ENCODE results near the gene MT1HL1.

The MT1HL1 gene

GRCh38 chr1:237004116-237004515, at the start of gene MT1HL1:
Gene MT1HL1 (minus strand): TSS chr1:237004441. CDS start chr1:237004372, 69 bp downstream.
- DNase-seq (ENCODE audit: low spot score): no peak

- no peak for DNase-seq (ENCODE audit: low spot score)
Measured at GRCh38 chr1:237050915-237051314, 46.7 kb upstream of the MT1HL1 start.

- DNase-seq (ENCODE audit: low spot score): no peak
Measured at GRCh38 chr1:237050185-237050584, 45.9 kb upstream of the MT1HL1 start.

GRCh38 chr1:237048803-237049202, 44.6 kb upstream of the MT1HL1 start:
- DNase-seq (ENCODE audit: low spot score): no peak

GRCh38 chr1:237045278-237046016, 41.2 kb upstream of the MT1HL1 start:
- no peak for DNase-seq (ENCODE audit: low spot score)

- DNase-seq (ENCODE audit: low spot score): no peak
Measured at GRCh38 chr1:237043846-237044636, 39.8 kb upstream of the MT1HL1 start.

- no peak for DNase-seq (ENCODE audit: low spot score)
Measured at GRCh38 chr1:237042892-237043576, 38.8 kb upstream of the MT1HL1 start.

- no peak for DNase-seq (ENCODE audit: low spot score)
Measured at GRCh38 chr1:237042526-237042891, 38.3 kb upstream of the MT1HL1 start.

GRCh38 chr1:237041795-237042525, 37.7 kb upstream of the MT1HL1 start, which contains the start of gene RYR2:
Gene RYR2 (plus strand): TSS chr1:237042184. CDS start chr1:237042522, 338 bp downstream.
- no peak for DNase-seq (ENCODE audit: low spot score)

GRCh38 chr1:237041461-237041794, 37.2 kb upstream of the MT1HL1 start:
- DNase-seq (ENCODE audit: low spot score): no peak

GRCh38 chr1:237040823-237041222, 36.6 kb upstream of the MT1HL1 start:
- no peak for DNase-seq (ENCODE audit: low spot score)

GRCh38 chr1:237038211-237038610, 34.0 kb upstream of the MT1HL1 start:
- no peak for DNase-seq (ENCODE audit: low spot score)

- DNase-seq (ENCODE audit: low spot score): no peak
Measured at GRCh38 chr1:237035759-237036158, 31.5 kb upstream of the MT1HL1 start.

- DNase-seq (ENCODE audit: low spot score): no peak
Measured at GRCh38 chr1:237033804-237034203, 29.6 kb upstream of the MT1HL1 start.

- no peak for DNase-seq (ENCODE audit: low spot score)
Measured at GRCh38 chr1:237033061-237033460, 28.8 kb upstream of the MT1HL1 start.

- DNase-seq (ENCODE audit: low spot score): no peak
Measured at GRCh38 chr1:237032029-237032428, 27.8 kb upstream of the MT1HL1 start.

- DNase-seq (ENCODE audit: low spot score): no peak
Measured at GRCh38 chr1:237031480-237031879, 27.2 kb upstream of the MT1HL1 start.

GRCh38 chr1:237029850-237030535, 25.8 kb upstream of the MT1HL1 start:
- DNase-seq (ENCODE audit: low spot score): no peak

- no peak for DNase-seq (ENCODE audit: low spot score)
Measured at GRCh38 chr1:237029240-237029639, 25.0 kb upstream of the MT1HL1 start.

GRCh38 chr1:237025358-237026074, 21.3 kb upstream of the MT1HL1 start:
- no peak for DNase-seq (ENCODE audit: low spot score)

- no peak for DNase-seq (ENCODE audit: low spot score)
Measured at GRCh38 chr1:237018896-237019295, 14.7 kb upstream of the MT1HL1 start.
